ENCODE results near the gene MPHOSPH9.

GRCh38 chr12:123271001-123271668 is 38.2 kb upstream of the MPHOSPH9 start:
- no peak for TF ChIP-seq YY1 (IDR thresholded peaks at IDR 0.05; ENCODE audit: low read depth)
- no peak for TF ChIP-seq MAX (IDR thresholded peaks at IDR 0.05)
- no peak for TF ChIP-seq TAF1 (IDR thresholded peaks at IDR 0.05; ENCODE audit: low read depth)
- no peak for TF ChIP-seq EP300 (IDR thresholded peaks at IDR 0.05; ENCODE audit: borderline replicate concordance)
- TF ChIP-seq EGR1 (IDR thresholded peaks at IDR 0.05): no peak
- TF ChIP-seq USF1 (IDR thresholded peaks at IDR 0.05): no peak
- TF ChIP-seq CEBPB (IDR thresholded peaks at IDR 0.05): no peak
- TF ChIP-seq CREB1 (IDR thresholded peaks at IDR 0.05; ENCODE audit: low read depth): no peak
